Hepatocyte (in vitro differentiated cells): ENCODE results near the gene RBM12. TPM values are rescaled to one million over a fixed set of nuclear protein-coding genes. Genes with fewer than 3 reads are reported as not detected.
"Not testable (repeated sequence)": the region's sequence is repeated elsewhere in the genome, so short reads cannot be mapped to it uniquely, and the experiment has no call there.

Experiments
- DNase-seq: peaks from one replicate; pipeline ENCODE4 v3.0.0-alpha.2; 2016; ENCODE audit warnings: low spot score
- H2AFZ ChIP-seq: fragments of 200-600 bp; sonication (generic); 2 replicates; pipeline ENCODE4 v1.6.0; 2016; ENCODE audit warnings: antibody characterized with exemption, mild to moderate bottlenecking
- H3K27ac ChIP-seq: fragments of 200-600 bp; sonication (generic); 2 replicates; pipeline ENCODE4 v1.5.1; 2016; ENCODE audit warnings: mild to moderate bottlenecking
- H3K27me3 ChIP-seq: fragments of 200-600 bp; sonication (generic); 2 replicates; pipeline ENCODE4 v1.6.1; 2016
- H3K36me3 ChIP-seq: fragments of 200-600 bp; sonication (generic); replicated peaks from 2 replicates; pipeline ENCODE4 v1.5.1; 2016; ENCODE audit warnings: low read depth; ENCODE audit not compliant: insufficient read depth
- H3K4me1 ChIP-seq: fragments of 200-600 bp; sonication (generic); 2 replicates; pipeline ENCODE4 v1.5.1; 2016; ENCODE audit warnings: mild to moderate bottlenecking, moderate library complexity; ENCODE audit not compliant: insufficient read depth
- H3K4me2 ChIP-seq: fragments of 200-600 bp; sonication (generic); 2 replicates; pipeline ENCODE4 v1.6.0; 2016
- H3K4me3 ChIP-seq: fragments of 200-600 bp; sonication (generic); 2 replicates; pipeline ENCODE4 v1.5.1; 2016; ENCODE audit warnings: mild to moderate bottlenecking
- H3K79me2 ChIP-seq: fragments of 200-600 bp; sonication (generic); 2 replicates; pipeline ENCODE4 v1.6.0; 2017; ENCODE audit warnings: mild to moderate bottlenecking
- H3K9me2 ChIP-seq: fragments of 200-600 bp; sonication (generic); replicated peaks from 2 replicates; pipeline ENCODE4 v1.6.0; 2017; ENCODE audit warnings: mild to moderate bottlenecking; ENCODE audit not compliant: insufficient read depth
- H3K9me3 ChIP-seq: fragments of 200-600 bp; sonication (generic); 2 replicates; pipeline ENCODE4 v1.5.1; 2016; ENCODE audit warnings: low read depth, mild to moderate bottlenecking
- H4K20me1 ChIP-seq: fragments of 200-600 bp; sonication (generic); 2 replicates; pipeline ENCODE4 v1.6.0; 2016; ENCODE audit warnings: mild to moderate bottlenecking; ENCODE audit not compliant: insufficient read depth, poor library complexity, severe bottlenecking
- EZH2 ChIP-seq: fragments of 200-600 bp; sonication (generic); IDR thresholded peaks from 2 replicates; pipeline ENCODE4 v1.6.1; 2016; ENCODE audit warnings: antibody characterized with exemption, mild to moderate bottlenecking, borderline replicate concordance
- EZH2phosphoT487 ChIP-seq: fragments of 200-600 bp; sonication (generic); IDR thresholded peaks from one replicate; pipeline ENCODE4 v1.6.1; 2018; ENCODE audit warnings: antibody characterized with exemption, mild to moderate bottlenecking, low read depth, moderate library complexity; ENCODE audit not compliant: unreplicated experiment, severe bottlenecking
- WGBS: methylation state at CpG from one replicate; pipeline ENCODE4 v1.1.6; 2016; ENCODE audit warnings: low lambda C conversion rate; ENCODE audit errors: missing lambda C conversion rate; 5-methylcytosine and 5-hydroxymethylcytosine counted together
- polyA plus RNA-seq: library from polyadenylated mRNA; unstranded; fragments of >200 nt; fragmentation: Nextera tagmentation; extraction: Ambion mirVana; gene quantifications from 2 replicates; pipeline ENCODE4 v1.2.1, GENCODE V29; 2016
- total RNA-seq: library from RNA; depleted of rRNA; stranded (reverse); fragments of >200 nt; gene quantifications from 2 replicates; pipeline ENCODE4 v1.2.3, GENCODE V29; 2014
- TF ChIP-seq, protein P1 (sequence below): fragments of 200-600 bp; sonication (generic); IDR thresholded peaks from 2 replicates; pipeline ENCODE4 v1.5.1; 2016; ENCODE audit warnings: antibody characterized with exemption, mild to moderate bottlenecking; ENCODE audit not compliant: poor library complexity

The RBM12 gene
- total and polyA plus RNA-seq, 2 experiments from 2014 or later, result 22.5 to 57.3 TPM

DNA sequence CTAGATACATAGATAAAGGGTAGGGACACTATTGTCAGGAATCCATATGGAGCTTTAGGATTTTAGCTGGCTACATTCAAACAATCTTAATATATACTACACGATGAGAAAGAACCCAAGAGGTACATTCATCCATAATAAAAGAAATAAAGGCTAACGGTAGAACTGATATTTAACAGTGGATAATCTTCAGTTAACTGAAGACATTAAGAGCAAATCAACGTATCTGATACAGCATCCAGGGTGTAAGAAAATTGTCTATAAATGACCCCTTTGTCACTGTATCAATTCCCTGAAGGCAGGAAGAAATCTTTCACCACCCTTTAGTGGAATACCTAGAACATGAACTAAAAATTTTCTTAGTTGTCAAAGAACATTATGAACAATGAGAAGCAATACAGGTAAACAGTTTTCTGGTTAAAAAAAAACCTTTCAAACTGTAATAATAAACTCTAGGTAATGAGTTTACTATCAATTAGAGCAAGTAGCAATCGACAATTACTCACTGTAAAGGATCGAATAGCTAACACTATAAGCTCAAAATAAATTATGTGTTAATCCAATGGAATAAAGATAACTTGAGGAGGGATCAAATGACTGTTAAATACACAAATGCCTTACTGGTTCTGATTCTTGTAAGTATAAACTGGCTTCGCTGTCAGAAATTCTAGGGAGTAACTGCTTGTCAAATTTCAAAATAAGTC lies 46.3 kb upstream of the RBM12 start:
- DNase-seq, result no peak
- no peak overlapping the region for H3K27ac ChIP-seq

DNA sequence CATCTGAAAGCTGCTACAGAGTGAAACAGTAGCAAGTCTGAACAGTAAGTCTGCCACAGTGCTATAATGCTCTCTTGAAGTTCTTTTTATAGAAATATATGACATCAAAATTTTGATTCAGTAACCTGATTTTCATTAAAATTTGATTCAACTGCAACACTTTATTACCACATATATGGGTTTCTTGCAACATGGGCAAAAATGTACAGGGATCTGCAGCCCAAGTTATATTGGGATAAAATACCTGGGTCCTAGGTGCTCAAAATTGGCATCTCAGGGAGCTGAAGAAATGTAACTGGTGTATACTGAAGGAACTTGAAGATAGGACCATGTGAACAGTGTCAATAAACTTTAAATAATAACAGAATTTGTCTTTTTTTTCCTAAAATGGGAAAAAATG lies 45.3 kb upstream of the RBM12 start:
- Histone ChIP-seq H3K36me3 (peaks cover 3% of the 10 kb centered on the region), H3K4me1 (no peaks in the 10 kb centered on the region), H3K27ac (no peak overlapping the region)

More for the DNA sequence above, 46.3 kb upstream of the RBM12 start:
- Histone ChIP-seq H3K36me3 (peaks cover 3% of the 10 kb centered on the region), H3K4me2 (no peak overlapping the region), H3K9me2 (no peaks in the 10 kb centered on the region), H3K79me2 (peaks cover 93% of the 10 kb centered on the region), H3K27me3 (no peaks in the 10 kb centered on the region), H4K20me1 (peaks cover 99% of the 10 kb centered on the region), H2AFZ (no peak overlapping the region), H3K4me3 (no peak overlapping the region), H3K9me3 (no peaks in the 10 kb centered on the region), H3K4me1 (no peaks in the 10 kb centered on the region)
- TF ChIP-seq EZH2phosphoT487 (no peak), EZH2 (no peak)
- TF ChIP-seq, protein P1, sequence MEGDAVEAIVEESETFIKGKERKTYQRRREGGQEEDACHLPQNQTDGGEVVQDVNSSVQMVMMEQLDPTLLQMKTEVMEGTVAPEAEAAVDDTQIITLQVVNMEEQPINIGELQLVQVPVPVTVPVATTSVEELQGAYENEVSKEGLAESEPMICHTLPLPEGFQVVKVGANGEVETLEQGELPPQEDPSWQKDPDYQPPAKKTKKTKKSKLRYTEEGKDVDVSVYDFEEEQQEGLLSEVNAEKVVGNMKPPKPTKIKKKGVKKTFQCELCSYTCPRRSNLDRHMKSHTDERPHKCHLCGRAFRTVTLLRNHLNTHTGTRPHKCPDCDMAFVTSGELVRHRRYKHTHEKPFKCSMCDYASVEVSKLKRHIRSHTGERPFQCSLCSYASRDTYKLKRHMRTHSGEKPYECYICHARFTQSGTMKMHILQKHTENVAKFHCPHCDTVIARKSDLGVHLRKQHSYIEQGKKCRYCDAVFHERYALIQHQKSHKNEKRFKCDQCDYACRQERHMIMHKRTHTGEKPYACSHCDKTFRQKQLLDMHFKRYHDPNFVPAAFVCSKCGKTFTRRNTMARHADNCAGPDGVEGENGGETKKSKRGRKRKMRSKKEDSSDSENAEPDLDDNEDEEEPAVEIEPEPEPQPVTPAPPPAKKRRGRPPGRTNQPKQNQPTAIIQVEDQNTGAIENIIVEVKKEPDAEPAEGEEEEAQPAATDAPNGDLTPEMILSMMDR, result no peak
- 85% methylated on average over 6 of the region's 6 CpGs for WGBS

DNA sequence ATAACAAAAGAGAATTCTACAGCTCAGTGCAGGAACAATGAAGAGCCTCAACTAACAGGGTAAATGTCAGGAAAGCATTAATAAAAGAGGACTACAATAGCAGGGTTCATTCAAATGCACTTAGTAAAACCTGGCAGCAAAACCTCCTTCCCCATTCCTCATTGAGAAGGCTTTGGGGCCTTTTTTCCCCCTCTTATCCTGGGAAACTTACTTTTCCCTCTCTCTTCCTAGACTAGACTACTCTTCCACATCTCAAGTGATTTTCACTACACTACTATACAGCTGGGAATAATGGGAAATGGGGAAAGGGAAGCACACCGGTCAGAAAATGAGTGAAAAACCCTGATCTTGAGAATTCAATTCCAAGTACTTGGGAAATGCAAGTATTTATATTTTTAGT lies 44.6 kb upstream of the RBM12 start:
- Histone ChIP-seq H3K4me2 (no peak overlapping the region), H3K27ac (no peak overlapping the region), H3K9me3 (no peaks in the 10 kb centered on the region), H3K4me1 (no peaks in the 10 kb centered on the region), H3K27me3 (no peaks in the 10 kb centered on the region), H3K4me3 (no peak overlapping the region), H3K9me2 (no peaks in the 10 kb centered on the region), H2AFZ (no peak overlapping the region), H4K20me1 (peaks cover 99% of the 10 kb centered on the region), H3K79me2 (peaks cover 92% of the 10 kb centered on the region), H3K36me3 (peaks cover 3% of the 10 kb centered on the region)
- no peak for DNase-seq
- 87% methylated on average over 1 of the region's 1 CpG for WGBS
- TF ChIP-seq EZH2 (no peak), EZH2phosphoT487 (no peak)
- TF ChIP-seq, protein P1, result no peak

More for the DNA sequence above, 45.3 kb upstream of the RBM12 start:
- TF ChIP-seq, protein P1, result no peak
- TF ChIP-seq EZH2, result no peak
- TF ChIP-seq EZH2phosphoT487, result no peak
- H3K79me2 ChIP-seq, result peaks cover 92% of the 10 kb centered on the region
- no peaks in the 10 kb centered on the region for H3K9me3 ChIP-seq
- no peaks in the 10 kb centered on the region for H3K9me2 ChIP-seq
- no peak overlapping the region for H3K4me3 ChIP-seq
- H2AFZ ChIP-seq, result no peak overlapping the region
- DNase-seq, result no peak
- no peak overlapping the region for H3K4me2 ChIP-seq
- peaks cover 99% of the 10 kb centered on the region for H4K20me1 ChIP-seq
- no peaks in the 10 kb centered on the region for H3K27me3 ChIP-seq

DNA sequence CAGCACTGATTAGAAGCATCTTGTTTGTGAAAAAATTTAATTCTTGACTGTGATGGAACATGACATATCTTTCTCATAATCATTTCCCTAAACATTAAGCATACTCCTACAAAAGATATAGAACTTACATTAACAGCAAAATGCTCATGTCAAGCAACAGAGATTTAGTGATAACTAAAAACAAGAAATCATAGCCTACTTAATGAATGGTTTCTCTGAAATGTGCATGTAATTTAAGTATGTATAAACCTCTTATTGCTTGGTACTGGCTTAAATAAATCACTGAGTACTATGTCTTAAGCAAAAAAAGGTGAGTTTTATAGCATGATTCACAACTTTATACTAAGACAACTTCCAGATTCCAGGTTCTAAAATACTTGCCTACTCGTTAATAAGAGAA lies 43.8 kb upstream of the RBM12 start:
- no peaks in the 10 kb centered on the region for H3K4me1 ChIP-seq
- H3K4me2 ChIP-seq, result no peak overlapping the region
- DNase-seq, result no peak
- peaks cover 87% of the 10 kb centered on the region for H3K79me2 ChIP-seq
- no peak overlapping the region for H3K27ac ChIP-seq
- no peaks in the 10 kb centered on the region for H3K27me3 ChIP-seq
- no peaks in the 10 kb centered on the region for H3K9me3 ChIP-seq
- H2AFZ ChIP-seq, result no peak overlapping the region
- H3K9me2 ChIP-seq, result no peaks in the 10 kb centered on the region
- H4K20me1 ChIP-seq, result peaks cover 96% of the 10 kb centered on the region
- H3K36me3 ChIP-seq, result peaks cover 3% of the 10 kb centered on the region
- H3K4me3 ChIP-seq, result no peak overlapping the region
- TF ChIP-seq, protein P1, result no peak
- TF ChIP-seq EZH2phosphoT487, result no peak
- 92% methylated on average over 1 of the region's 1 CpG for WGBS

DNA sequence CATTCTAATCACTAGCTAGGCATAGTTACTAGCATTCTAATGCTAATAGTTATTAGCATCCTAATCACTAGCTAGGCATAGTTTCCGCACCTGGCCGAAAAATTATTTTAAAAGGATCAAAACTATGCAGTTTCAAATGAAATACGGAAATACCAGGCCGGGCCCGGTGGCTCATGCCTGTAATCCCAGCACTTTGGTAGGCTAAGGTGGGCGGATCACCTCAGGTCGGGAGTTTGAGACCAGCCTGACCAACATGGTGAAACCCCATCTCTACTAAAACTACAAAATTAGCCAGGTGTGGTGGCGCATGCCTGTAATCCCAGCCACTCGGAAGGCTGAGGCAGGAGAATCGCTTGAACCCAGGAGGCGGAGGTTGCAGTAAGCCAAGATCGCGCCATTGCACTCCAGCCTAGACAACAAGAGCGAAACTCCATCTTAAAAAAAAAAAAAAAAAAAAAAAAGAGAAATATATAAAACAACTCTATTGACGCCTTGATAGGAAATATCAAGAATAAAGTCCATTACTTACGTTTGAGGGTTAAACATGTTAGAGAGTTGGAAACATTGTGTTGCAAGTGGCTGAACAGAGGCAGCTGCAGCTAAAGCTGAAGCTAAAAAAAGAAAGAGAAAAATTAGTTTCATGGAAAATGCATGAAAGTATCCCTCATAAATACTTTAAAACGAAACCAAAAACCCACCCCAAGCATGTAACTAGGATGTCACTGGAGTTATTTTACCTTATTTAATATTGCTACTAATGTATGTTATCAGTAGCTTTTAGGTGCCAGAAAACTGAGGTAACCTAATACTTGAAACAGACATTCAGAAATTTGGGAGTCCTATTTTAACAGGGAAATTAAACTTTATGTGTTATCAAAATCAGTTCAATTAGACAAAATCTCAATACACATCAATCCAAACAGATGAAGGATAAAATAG lies 42.2 kb upstream of the RBM12 start:
- whole genome bisulfite sequencing, result 96% methylated on average over 17 of the region's 17 CpGs
- not testable (repeated sequence) for H3K4me1 ChIP-seq, H3K9me2 ChIP-seq, H3K9me3 ChIP-seq, H3K4me2 ChIP-seq, DNase-seq, H2AFZ ChIP-seq, H3K27ac ChIP-seq, H3K4me3 ChIP-seq, H3K36me3 ChIP-seq, H3K27me3 ChIP-seq
- Histone ChIP-seq H4K20me1 (peaks cover 93% of the 10 kb centered on the region), H3K79me2 (peaks cover 82% of the 10 kb centered on the region)
